HFFc6 (cell line): ENCODE data around the gene MBTPS1. TPM values are rescaled to one million over a fixed set of nuclear protein-coding genes. Genes with fewer than 3 reads are reported as not detected.

ENCODE experiments used
- DNase-seq: peaks from one replicate; pipeline ENCODE4 v3.0.0-alpha.2; 2018
- H3K27ac Mint-ChIP-seq: 2 replicates; pipeline ENCODE4 v1.8.0; 2020; ENCODE audit warnings: mild to moderate bottlenecking, mixed read lengths
- H3K27me3 Mint-ChIP-seq: 2 replicates; pipeline ENCODE4 v1.8.0; 2021; ENCODE audit warnings: mild to moderate bottlenecking, moderate library complexity, mixed read lengths; ENCODE audit not compliant: insufficient read depth
- H3K36me3 Mint-ChIP-seq: 2 replicates; pipeline ENCODE4 v1.8.0; 2021; ENCODE audit warnings: low read depth, mixed read lengths
- H3K4me1 Mint-ChIP-seq: 2 replicates; pipeline ENCODE4 v1.8.0; 2020; ENCODE audit warnings: low read depth, mixed read lengths
- H3K4me3 Mint-ChIP-seq: 2 replicates; pipeline ENCODE4 v1.8.0; 2020; ENCODE audit warnings: mild to moderate bottlenecking, moderate library complexity, mixed read lengths
- H3K9me3 Mint-ChIP-seq: 2 replicates; pipeline ENCODE4 v1.8.0; 2020; ENCODE audit warnings: mild to moderate bottlenecking, mixed read lengths
- CTCF ChIP-seq: fragments of 200-600 bp; sonication (generic); IDR thresholded peaks from 2 replicates; pipeline ENCODE4 v1.5.0; 2021; ENCODE audit warnings: antibody characterized with exemption, mild to moderate bottlenecking
- total RNA-seq, 6 experiments: library from RNA; stranded (reverse); fragmentation: NEBNext Ultra II Directional; extraction: Animal tissue kit (Norgen Biotek cat#: 25700); gene quantifications; 2 replicates in 1 of 6; 3 replicates in 5 of 6; pipeline ENCODE4 v1.2.3, GENCODE V29; 2021

The MBTPS1 gene
- total RNA-seq, 6 experiments from 2014 or later = 96.6 to 123 (median 102) TPM

- Mint-ChIP-seq H3K4me1 (peaks cover 31% of the 10 kb centered on the region), H3K4me3 (no peak overlapping the region), H3K27ac (no peak overlapping the region), H3K36me3 (no peaks in the 10 kb centered on the region), H3K9me3 (no peaks in the 10 kb centered on the region), H3K27me3 (no peaks in the 10 kb centered on the region; the same call in 1 of the 2 replicates)
- no peak for DNase-seq
- no peak for TF ChIP-seq CTCF
Observed at GRCh38 chr16:84137287-84137686, 20.5 kb upstream of the MBTPS1 start.

GRCh38 chr16:84136331-84137125, 19.8 kb upstream of the MBTPS1 start:
- Mint-ChIP-seq H3K4me1 (peaks cover 31% of the 10 kb centered on the region), H3K4me3 (no peak overlapping the region), H3K36me3 (no peaks in the 10 kb centered on the region), H3K27me3 (no peaks in the 10 kb centered on the region; the same call in 1 of the 2 replicates), H3K27ac (no peak overlapping the region), H3K9me3 (no peaks in the 10 kb centered on the region)
- no peak for DNase-seq
- no peak for TF ChIP-seq CTCF

DNA sequence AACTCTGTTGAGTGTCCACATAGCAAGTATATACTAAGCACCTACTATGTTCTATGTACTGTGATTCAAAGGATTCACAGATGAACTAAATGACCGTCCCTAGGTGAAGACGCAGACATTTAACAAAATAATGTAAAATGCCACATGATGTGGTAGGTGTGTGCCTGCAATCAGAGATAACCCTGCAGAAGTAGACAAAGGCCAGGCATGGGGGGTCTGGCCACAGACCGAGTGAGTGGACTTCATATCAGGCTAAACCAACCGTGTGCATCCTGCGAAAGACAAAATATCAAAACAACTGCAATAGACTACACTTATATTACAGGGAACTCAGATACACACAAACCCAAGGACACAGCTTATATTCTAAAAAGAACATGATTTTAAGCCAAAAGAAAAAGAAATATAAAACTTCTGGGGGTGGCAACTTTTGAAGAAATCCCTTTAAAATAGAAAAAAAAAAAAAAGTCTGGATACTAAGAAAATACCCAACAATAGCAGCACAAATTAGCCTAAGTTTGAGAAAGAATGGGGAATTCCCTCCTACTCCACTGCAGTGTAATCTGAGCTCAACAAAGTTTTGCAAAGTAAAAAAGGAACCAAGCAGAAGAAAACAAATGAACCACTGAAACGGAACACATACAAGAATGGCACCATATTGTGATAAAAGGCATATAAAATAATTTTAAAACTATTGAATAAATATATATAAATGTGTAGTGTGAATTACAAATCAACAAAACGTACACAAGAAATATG, 16.0 kb upstream of the MBTPS1 start:
- no peak for DNase-seq
- TF ChIP-seq CTCF = no peak
- H3K27me3 Mint-ChIP-seq = no peaks in the 10 kb centered on the region; the same call in 1 of the 2 replicates
- H3K4me1 Mint-ChIP-seq = peaks cover 19% of the 10 kb centered on the region
- no peak overlapping the region for H3K4me3 Mint-ChIP-seq
- H3K36me3 Mint-ChIP-seq = peaks cover 7% of the 10 kb centered on the region
- no peaks in the 10 kb centered on the region for H3K9me3 Mint-ChIP-seq
- no peak overlapping the region for H3K27ac Mint-ChIP-seq

DNA sequence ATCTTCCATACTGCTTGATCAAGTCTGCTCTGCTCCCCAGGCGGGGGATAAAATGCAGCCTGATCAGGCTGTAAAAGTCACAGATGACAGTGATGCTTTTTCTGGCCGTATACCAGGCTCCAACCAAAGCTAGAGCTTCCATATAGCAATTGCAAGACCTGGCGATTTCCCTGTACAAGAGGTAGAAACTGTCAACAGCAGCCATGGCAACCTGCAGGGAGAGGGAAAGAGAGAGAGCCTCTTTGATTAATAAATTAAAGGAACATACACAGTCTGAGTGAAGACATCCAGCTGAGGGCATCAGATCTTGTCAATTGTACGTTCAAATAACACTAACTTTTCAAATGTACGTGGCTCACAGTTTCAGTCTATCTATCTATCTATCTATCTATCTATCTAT, 14.4 kb upstream of the MBTPS1 start:
- H3K36me3 Mint-ChIP-seq = peaks cover 7% of the 10 kb centered on the region
- H3K27me3 Mint-ChIP-seq = no peaks in the 10 kb centered on the region

More for the DNA sequence above, 14.4 kb upstream of the MBTPS1 start:
- DNase-seq = no peak
- Mint-ChIP-seq H3K4me3 (no peak overlapping the region), H3K9me3 (no peaks in the 10 kb centered on the region), H3K4me1 (peaks cover 9% of the 10 kb centered on the region), H3K27ac (no peak overlapping the region)
- TF ChIP-seq CTCF = no peak
